Left forelimb (tissue), 1 donor: ENCODE measurements around the gene CA4.

Experiments
- DNase-seq: peaks from one replicate; pipeline ENCODE4 v3.0.0-alpha.2; 2018; ENCODE audit warnings: low spot score

The CA4 gene

GRCh38 chr17:60130466-60130865, 19.3 kb upstream of the CA4 start:
- no peak for DNase-seq

GRCh38 chr17:60134396-60135150, 15.2 kb upstream of the CA4 start:
- peak; percentile 49 for DNase-seq

- DNase-seq = peak; percentile 84
Measured at GRCh38 chr17:60135151-60135950, 14.4 kb upstream of the CA4 start.

GRCh38 chr17:60135951-60136666, 13.7 kb upstream of the CA4 start:
- no peak for DNase-seq

- no peak for DNase-seq
Measured at GRCh38 chr17:60137731-60138130, 12.0 kb upstream of the CA4 start.

GRCh38 chr17:60138769-60139437, 10.9 kb upstream of the CA4 start:
- DNase-seq = no peak

GRCh38 chr17:60139438-60140285, 10.1 kb upstream of the CA4 start:
- peak; percentile 87 for DNase-seq

GRCh38 chr17:60141111-60142018, 8.4 kb upstream of the CA4 start:
- no peak for DNase-seq

GRCh38 chr17:60142872-60143499, 6.8 kb upstream of the CA4 start:
- no peak for DNase-seq

GRCh38 chr17:60145006-60145935, 4.5 kb upstream of the CA4 start:
- DNase-seq = no peak

GRCh38 chr17:60146206-60146605, 3.6 kb upstream of the CA4 start:
- DNase-seq = no peak

GRCh38 chr17:60147553-60148223, 2.1 kb upstream of the CA4 start:
- no peak for DNase-seq

GRCh38 chr17:60148373-60148772, 1.4 kb upstream of the CA4 start:
- DNase-seq = no peak

- DNase-seq = no peak
Measured at GRCh38 chr17:60151355-60151754, 1.6 kb downstream of the CA4 start.

- peak; percentile 58 for DNase-seq
Measured at GRCh38 chr17:60153606-60154390, 4.0 kb downstream of the CA4 start.

- peak; percentile 80 for DNase-seq
Measured at GRCh38 chr17:60154616-60155426, 5.0 kb downstream of the CA4 start.
